WERI-Rb-1 (cell line): Measurements from ENCODE around the gene RNF133.

Source experiments
- DNase-seq: peaks from one replicate; pipeline ENCODE4 v3.0.0-alpha.2; 2020
- H3K27ac ChIP-seq: fragments of 250-450 bp; sonication (Bioruptor Pico); 2 replicates; pipeline ENCODE4 v1.5.1; 2020; ENCODE audit warnings: mild to moderate bottlenecking, moderate library complexity
- H3K27me3 ChIP-seq: fragments of 250-450 bp; sonication (Bioruptor Pico); 2 replicates; pipeline ENCODE4 v1.5.1; 2021; ENCODE audit warnings: mild to moderate bottlenecking, low read depth, moderate library complexity; ENCODE audit not compliant: insufficient read depth, severe bottlenecking
- H3K36me3 ChIP-seq: fragments of 250-450 bp; sonication (Bioruptor Pico); 2 replicates; pipeline ENCODE4 v1.5.1; 2020; ENCODE audit warnings: mild to moderate bottlenecking, moderate library complexity
- H3K4me3 ChIP-seq: 2 replicates; pipeline ENCODE4 v1.5.1; 2011; ENCODE audit warnings: low read depth, mild to moderate bottlenecking, control low read depth, low read length
- H3K9me3 ChIP-seq: fragments of 250-450 bp; sonication (Bioruptor Pico); 2 replicates; pipeline ENCODE4 v1.5.1; 2021; ENCODE audit warnings: mild to moderate bottlenecking, moderate library complexity; ENCODE audit not compliant: severe bottlenecking
- TF ChIP-seq, protein P1 (sequence below): IDR thresholded peaks from 2 replicates; pipeline ENCODE4 v1.5.1; 2011; ENCODE audit warnings: low read depth, mild to moderate bottlenecking, control low read depth, inconsistent platforms, low read length

RNF133 gene

DNA sequence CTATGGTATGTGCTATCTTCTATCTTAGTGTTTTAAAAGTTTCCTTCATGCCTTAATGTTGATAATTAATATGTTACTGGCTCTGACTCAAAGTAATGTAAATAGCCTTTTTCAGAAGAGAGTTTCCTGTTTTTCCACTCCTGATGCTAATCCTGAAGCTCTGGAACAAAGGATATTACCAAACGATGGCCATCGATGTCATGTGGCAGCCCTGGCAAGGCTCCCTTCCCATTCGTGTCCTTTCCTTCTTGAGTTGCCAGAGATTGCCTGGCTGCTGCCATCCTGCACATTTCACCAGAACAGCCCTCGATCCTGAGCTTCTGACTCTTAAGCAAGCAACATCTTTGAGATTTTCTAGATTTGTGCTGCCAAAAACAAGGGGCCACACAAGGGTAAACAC, 46.0 kb downstream of the RNF133 start:
- DNase-seq, result no peak
- Histone ChIP-seq H3K27ac (no peak overlapping the region), H3K4me3 (no peak overlapping the region), H3K36me3 (no peaks in the 10 kb centered on the region), H3K9me3 (no peaks in the 10 kb centered on the region), H3K27me3 (no peaks in the 10 kb centered on the region)
- TF ChIP-seq, protein P1, sequence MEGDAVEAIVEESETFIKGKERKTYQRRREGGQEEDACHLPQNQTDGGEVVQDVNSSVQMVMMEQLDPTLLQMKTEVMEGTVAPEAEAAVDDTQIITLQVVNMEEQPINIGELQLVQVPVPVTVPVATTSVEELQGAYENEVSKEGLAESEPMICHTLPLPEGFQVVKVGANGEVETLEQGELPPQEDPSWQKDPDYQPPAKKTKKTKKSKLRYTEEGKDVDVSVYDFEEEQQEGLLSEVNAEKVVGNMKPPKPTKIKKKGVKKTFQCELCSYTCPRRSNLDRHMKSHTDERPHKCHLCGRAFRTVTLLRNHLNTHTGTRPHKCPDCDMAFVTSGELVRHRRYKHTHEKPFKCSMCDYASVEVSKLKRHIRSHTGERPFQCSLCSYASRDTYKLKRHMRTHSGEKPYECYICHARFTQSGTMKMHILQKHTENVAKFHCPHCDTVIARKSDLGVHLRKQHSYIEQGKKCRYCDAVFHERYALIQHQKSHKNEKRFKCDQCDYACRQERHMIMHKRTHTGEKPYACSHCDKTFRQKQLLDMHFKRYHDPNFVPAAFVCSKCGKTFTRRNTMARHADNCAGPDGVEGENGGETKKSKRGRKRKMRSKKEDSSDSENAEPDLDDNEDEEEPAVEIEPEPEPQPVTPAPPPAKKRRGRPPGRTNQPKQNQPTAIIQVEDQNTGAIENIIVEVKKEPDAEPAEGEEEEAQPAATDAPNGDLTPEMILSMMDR, result no peak

DNA sequence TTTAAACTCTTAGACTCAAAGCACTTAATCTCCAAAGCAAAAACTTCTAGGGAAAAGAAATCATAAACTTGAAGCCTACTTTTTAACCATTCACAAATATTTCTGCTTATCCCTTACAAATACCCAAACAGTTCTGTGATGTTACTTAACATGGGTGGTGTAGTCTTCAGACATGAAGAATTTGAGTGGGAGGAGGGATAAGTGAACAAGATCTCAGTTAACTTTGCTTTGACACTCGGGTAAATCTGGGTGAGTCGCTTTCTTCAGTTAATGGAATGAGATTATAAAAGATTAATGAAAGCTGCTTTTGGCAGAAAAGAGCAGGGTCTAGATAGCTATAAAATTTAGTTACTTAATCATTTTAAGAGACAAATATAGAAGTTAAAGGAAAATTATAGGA, 47.5 kb downstream of the RNF133 start:
- H3K9me3 ChIP-seq, result no peaks in the 10 kb centered on the region
- H3K27me3 ChIP-seq, result no peaks in the 10 kb centered on the region
- TF ChIP-seq, protein P1, result no peak
- H3K4me3 ChIP-seq, result no peak overlapping the region
- no peaks in the 10 kb centered on the region for H3K36me3 ChIP-seq
- no peak overlapping the region for H3K27ac ChIP-seq
- no peak for DNase-seq
